ENCODE results near the gene MAD2L2.

- TF ChIP-seq ETV6 (IDR thresholded peaks at IDR 0.05; ENCODE audit: borderline replicate concordance in 1 of 2, low read depth in 2 of 2, low read length in 1 of 2) (no peak), ETV6 (CRISPR knock-in tag; IDR thresholded peaks at IDR 0.05; ENCODE audit: borderline replicate concordance) (no peak), RBM22 (IDR thresholded peaks at IDR 0.05; ENCODE audit: low read depth, low read length, poor library complexity, severe bottlenecking) (no peak), RAD21 (CRISPR knock-in tag; conservative IDR thresholded peaks at IDR 0.05 in 1 of 2, IDR thresholded peaks at IDR 0.05 in 1 of 2) (no peak), E2F5 (CRISPR knock-in tag; IDR thresholded peaks at IDR 0.05) (no peak), MAFF (IDR thresholded peaks at IDR 0.05; ENCODE audit: low read length) (no peak), USF2 (CRISPR knock-in tag; IDR thresholded peaks at IDR 0.05) (no peak), SMAD1 (IDR thresholded peaks at IDR 0.05; ENCODE audit: low read depth, low read length, partially characterized antibody) (no peak)
Observed at GRCh38 chr1:11671205-11671543, 9.8 kb downstream of the MAD2L2 start.
